NCI-H1105 (cell line): ENCODE results near the gene RAP2A.

Experiments used
- DNase-seq: peaks from one replicate; lab custom pipeline; 2025; lab: John Stamatoyannopoulos, UW

RAP2A gene

GRCh38 chr13:97448503-97449251, 14.7 kb downstream of the RAP2A start:
- DNase-seq = no peak

DNA sequence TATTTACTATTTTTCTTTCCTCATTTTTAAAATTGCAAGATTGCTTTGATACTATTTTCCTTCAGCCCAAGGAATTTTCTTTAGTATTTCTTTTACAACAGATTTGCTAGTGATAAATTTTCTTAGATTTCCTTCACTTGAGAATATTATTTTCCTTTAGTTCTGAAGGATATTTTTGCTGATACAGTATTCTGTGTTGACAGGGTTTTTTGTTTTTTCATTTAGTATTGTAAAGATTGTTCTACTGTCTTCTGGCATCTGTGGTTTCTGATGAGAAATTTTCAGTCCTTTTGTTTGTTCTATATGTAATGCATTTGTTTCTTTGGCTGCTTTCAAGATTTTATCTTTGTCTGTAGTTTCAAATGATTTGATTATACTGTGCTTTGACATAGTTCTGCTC, 20.7 kb downstream of the RAP2A start:
- DNase-seq = no peak

DNA sequence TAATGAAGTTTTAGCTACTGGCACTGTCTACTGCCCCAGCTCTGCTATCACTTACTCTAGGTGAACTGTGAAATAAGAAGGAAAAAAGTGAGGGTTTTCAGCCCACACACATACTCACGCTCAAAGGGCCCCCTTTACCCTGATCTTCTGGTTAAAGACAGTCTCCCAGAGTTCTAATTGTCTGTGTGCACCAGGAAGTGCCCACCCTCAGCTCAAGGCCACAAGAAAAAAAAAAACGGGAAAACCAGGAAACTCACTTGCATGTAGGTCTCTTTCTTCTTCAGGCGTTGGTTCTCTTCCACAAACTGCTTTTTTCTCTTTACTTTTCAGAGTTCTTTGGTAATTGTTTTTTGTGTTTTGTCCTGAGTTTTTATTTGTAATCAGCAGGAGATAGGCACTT, 22.1 kb downstream of the RAP2A start:
- DNase-seq = no peak

DNA sequence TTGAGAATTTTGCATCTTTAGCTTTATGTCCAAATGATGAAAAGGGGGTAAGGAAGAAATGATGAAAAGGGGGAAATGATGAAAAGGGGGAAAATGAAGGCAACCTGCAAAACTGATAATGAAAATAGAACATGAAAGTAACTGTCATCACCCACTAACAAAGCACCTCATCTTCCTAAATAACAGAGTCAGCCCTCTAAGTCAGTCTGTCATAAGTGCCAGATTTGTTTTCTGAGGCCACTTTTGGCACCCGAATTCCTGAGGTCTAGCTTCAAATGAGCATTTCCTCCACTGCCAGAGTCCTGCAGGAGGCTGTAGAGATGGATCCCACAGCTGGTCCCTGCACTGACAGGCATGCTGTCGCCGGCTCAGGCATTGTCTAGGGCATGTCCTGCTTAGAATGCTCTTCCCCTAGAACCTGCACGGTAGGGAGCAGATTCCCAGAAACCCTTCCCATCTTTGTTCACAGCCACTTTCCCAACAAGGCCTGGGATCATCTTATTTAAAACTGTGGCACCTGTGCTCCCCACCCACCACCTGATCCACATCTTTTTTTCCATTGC, 25.3 kb downstream of the RAP2A start:
- no peak for DNase-seq

DNA sequence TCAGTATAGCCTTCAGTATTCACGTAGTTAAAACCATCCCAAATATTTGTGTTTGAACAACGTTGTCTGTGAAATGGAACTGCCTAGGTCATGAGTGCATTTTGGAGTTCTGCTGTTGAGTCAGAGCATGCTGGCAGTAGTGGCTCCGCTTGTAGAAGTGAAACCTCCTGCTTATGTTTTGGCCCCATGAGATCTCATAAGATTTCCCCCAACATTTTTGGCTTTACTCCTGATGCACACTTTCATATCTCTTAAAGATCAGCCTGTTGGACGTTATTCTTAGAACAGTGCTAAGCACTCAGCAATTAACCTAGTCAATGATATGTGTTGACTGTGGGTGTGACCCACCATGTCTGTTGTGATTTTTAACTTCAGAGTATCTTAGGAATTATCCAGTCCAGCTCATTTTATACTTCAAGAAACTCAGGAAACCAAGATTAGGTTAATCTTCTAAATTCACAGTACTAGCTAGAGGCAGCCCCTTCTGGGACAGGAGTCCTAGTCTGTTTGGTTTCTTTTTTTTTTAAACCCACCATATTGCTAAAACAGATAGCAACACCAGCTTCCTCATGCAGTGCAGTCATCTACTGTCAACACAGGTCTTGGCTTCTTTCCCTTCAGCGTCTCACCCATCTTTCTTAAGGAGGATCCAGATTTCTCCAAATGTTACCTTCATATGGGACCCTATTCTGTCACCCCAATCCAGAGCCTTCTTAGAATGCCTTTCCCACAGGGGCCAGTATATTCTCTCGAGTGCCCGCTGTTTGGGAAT, 26.2 kb downstream of the RAP2A start:
- DNase-seq = no peak

DNA sequence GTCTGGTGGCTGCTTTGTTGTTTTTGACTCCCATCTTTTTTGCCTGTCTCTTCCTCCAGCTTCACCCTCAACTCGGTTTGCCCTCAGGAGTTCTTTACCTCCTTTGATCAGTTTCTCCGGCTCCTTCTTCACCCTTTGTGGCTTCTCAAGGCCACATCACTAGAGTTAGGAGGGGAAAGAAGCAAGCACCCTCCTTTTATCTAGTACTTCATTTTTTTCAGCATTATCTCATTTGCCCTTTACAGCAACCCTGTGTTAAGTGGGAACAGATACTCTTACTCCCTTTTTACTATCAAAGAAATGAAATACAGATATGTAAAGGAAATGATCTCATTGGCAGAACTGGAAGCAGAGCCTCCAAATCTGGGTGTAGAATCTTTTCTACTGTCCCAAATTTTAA, 26.9 kb downstream of the RAP2A start:
- DNase-seq = no peak

GRCh38 chr13:97464561-97464960, 30.6 kb downstream of the RAP2A start:
- DNase-seq = no peak

- DNase-seq = no peak
Measured at GRCh38 chr13:97466722-97467121, 32.8 kb downstream of the RAP2A start.

GRCh38 chr13:97468331-97468730, 34.4 kb downstream of the RAP2A start:
- DNase-seq = no peak

- DNase-seq = no peak
Measured at GRCh38 chr13:97471711-97472110, 37.7 kb downstream of the RAP2A start.

DNA sequence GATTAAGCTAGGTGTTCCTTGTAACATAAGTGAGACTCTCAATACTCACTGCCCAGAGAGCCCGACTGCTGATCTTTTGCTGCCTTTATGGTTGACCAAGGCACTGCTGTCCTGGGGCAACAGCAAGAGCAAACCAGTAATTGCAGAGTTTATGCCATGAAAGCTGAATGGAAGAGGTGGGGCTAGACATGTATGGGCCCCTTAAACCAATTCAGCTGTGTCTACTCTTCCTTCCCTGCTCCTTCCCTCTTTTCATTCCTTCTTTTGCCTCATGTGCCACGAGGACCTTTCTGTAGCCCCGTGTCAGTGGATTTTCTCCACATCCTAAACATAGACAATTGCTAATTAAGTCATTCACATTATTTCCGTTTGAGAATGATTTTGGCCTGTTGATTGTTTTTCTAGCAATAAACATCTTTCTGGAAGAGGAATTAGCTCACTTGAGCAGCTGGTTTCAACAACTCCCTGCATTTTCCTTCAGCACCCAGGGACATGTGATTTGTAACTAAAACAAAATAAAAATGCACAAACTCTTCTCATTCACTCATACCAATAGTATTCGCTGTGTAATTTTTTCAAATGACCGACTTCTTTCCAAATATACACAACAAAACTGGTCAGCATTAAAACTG, 40.5 kb downstream of the RAP2A start:
- DNase-seq = no peak

DNA sequence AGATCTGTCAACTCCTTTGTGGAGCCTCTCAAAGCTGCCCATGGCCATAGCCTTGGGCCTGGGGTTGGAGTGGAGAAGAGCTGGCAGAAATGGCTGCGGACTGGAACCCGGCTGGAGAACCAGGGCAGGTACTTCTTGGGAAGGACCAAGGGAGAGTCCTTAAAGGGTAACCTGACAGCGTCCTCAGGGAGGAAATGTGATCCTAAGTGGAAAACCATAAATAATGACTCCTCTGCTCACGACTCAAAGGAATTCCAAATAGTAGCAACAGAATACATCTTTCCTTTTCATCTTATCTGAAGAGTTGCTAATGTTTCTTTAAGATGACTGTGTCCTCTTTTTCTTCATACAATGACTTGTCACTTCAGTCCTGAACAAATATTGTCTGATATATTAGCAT, 41.0 kb downstream of the RAP2A start:
- DNase-seq = no peak

DNA sequence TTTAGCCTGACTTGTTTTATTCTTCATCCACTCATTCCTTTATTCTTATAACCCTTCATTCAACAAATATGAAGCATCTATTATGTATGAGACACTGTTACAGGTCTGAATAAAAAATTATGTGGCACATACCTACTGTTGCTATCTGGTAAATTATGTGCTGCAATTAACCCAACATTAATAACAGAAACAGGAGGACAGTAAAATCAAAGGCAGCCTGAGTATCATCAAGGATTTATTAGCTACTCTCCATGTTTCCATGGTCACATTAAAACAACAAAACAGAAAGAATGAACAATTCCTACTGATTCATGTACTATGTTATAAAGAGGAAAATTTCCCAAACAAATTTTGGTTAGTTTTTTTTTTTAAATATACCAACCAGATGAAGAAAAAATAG, 43.9 kb downstream of the RAP2A start:
- no peak for DNase-seq

DNA sequence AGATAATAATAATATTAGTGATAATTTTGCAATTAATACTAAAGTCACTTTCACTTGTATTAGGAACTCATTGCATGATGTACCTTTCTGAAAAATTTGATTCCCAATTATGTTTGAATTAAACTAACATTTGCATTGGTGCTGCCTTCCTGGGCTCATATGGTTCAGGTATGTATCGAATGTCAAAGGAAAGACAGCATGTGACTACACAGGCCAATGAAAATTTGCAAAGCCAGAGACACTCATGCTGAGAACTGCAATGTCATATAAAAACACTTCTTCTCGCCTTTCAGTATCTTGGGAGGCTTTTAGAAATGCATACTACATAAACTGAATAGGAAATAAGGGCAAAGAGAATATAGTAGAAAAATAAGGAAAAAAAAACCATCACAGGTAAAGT, 44.3 kb downstream of the RAP2A start:
- no peak for DNase-seq

GRCh38 chr13:97483465-97483864, 49.5 kb downstream of the RAP2A start:
- no peak for DNase-seq

GRCh38 chr13:97484301-97484700, 50.3 kb downstream of the RAP2A start:
- no peak for DNase-seq

DNA sequence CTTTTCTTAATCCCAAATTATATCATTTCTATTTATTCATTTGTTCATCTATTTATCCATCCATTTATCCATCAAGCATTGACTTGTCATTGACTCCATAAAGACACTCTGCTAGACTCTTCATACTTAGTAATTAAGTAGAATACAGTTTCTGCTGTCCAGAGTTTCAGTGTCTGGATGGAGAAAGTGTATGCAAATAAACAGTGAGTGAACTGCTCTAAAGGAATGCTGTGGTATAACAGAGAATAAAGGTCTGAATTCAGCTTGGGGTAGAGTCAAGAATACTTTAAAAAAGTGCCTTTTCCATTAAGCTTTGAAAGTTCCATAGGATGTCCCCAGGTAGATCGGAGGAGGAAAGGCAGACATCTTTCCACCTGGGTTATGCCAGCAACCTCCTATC, 51.4 kb downstream of the RAP2A start:
- no peak for DNase-seq

GRCh38 chr13:97490702-97491307, 56.8 kb downstream of the RAP2A start:
- no peak for DNase-seq

DNA sequence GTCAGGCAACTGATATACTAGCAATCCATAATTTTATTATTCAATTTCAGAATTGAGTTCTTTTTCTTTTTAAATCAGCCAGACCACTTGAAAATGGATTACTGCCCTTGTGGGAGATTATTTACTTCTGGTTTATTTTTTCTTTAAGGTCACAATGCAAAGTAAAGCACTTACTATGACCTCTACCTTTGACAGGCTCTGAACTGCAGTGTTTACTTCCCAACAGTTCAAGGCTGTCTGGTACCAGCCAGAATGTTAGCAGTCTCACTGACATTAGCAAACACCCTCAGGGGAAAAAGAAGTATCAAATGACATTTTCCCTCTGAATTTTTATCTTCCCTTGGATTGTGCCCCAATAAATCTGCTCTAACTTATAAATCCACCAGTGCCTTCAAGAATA, 57.5 kb downstream of the RAP2A start:
- DNase-seq = no peak

DNA sequence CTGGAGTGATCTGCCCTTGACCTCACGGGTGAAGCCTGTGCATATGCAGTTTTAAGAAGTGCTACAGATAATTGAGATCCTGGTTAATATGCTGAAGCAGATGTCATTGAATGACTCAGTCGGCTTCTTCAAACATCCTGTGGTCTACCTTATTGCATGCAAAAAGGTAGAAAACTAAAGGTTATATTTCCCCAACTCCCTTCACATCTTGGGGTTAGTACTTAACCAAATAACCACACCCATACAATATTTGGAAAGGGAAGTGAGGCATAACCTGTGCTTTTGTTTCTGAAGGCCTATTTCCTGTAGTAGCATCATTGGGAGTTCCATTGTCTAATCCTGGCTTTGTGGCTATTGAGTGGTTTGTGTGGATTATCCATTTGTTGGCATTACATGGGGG, 58.3 kb downstream of the RAP2A start:
- DNase-seq = no peak

- no peak for DNase-seq
Measured at GRCh38 chr13:97492684-97493371, 58.9 kb downstream of the RAP2A start.

- DNase-seq = no peak
Measured at GRCh38 chr13:97493456-97493855, 59.5 kb downstream of the RAP2A start.
